T-helper 1 cell treated with Interleukin-12 subunit alpha and Interleukin-12 subunit beta and Interleukin-4 antibody, amounts not matched to agents 30 μg/mL and 1 μg/mL, for 36 hours (primary cell): ENCODE measurements around the gene UPF1.

Experiments used
- H3K27ac Mint-ChIP-seq: one replicate; pipeline ENCODE4 v1.8.0; 2021; ENCODE audit warnings: mild to moderate bottlenecking, mixed read lengths
- H3K27me3 Mint-ChIP-seq: one replicate; pipeline ENCODE4 v1.8.0; 2021; ENCODE audit warnings: low read depth, mixed read lengths
- H3K36me3 Mint-ChIP-seq: one replicate; pipeline ENCODE4 v1.8.0; 2021; ENCODE audit warnings: low read depth, mixed read lengths
- H3K4me1 Mint-ChIP-seq: one replicate; pipeline ENCODE4 v1.8.0; 2021; ENCODE audit warnings: low read depth, mixed read lengths
- H3K4me3 Mint-ChIP-seq: one replicate; pipeline ENCODE4 v1.8.0; 2021; ENCODE audit warnings: mild to moderate bottlenecking, moderate library complexity, mixed read lengths
- H3K9me3 Mint-ChIP-seq: one replicate; pipeline ENCODE4 v1.8.0; 2021; ENCODE audit warnings: mixed read lengths

Gene UPF1

DNA sequence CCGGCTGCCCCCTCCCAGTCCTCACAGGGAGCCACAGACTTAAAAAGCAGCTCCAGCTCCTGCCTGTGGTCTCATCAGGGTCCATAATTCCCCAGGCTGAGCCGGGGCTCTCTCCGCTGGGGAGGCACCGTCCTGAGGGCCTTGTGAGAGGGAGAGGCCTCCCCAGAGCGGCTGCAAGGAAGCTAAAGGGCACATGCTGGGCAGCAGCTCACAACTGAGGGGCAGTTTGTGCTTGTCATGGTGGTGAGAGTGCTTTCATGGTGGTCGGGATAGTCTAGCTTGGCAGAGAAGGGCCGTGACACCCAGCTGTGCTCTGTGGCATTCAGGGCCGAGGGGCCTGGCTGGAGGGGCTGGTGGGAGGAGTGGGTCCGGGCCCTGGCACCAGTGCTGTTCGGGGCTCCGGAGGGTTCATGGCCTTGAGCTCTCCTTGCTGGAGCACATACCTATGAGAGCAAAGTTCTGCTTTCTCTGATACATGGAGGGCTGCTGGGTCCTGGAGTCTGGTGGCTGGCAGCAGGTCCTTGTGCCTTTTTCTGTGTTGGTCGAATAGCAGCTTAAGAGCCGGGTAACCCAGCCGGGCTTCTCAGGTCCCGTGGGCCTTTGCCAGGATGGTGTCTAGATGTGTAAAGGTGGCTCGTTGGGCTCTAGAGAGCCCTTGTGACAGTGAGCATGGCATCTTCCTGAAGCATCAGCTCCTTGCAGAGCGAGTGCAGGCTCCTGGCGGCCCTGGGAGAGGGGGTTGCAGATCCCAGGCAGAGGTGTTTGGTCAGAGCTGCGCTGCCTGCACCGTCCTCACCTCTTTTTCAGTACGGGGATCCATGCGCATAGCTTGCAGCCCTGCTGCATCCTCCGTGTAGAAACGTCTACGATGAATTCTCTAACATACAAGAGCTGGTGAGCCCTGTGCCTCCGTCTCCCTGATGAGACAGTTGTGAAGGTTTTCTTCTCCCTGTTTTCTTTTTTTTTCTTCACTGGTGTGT lies 8.8 kb downstream of the UPF1 start:
- Mint-ChIP-seq H3K36me3 (peaks cover 14% of the 10 kb centered on the region), H3K9me3 (no peaks in the 10 kb centered on the region), H3K27ac (no peak overlapping the region), H3K4me1 (peaks cover 46% of the 10 kb centered on the region), H3K4me3 (no peak overlapping the region), H3K27me3 (no peaks in the 10 kb centered on the region)

DNA sequence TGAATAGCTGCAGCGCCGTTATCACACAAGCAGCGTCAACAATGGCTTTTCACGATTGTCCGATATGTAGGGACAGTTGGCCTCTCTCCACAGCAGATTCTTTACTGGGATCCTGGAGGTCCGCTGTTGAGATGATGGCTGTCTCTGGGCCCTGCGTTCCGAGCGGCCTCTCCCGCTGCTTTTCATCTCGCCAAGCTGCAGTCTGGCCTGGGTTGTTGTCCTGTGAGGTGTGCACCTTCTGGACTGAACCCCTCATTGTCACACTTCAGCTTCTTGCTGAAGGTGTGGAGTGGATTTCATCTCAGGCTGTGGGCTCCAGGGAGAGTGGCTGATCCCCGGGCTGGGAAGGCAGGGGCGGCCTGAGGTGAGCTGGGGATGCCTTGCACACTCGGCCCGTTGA lies 9.6 kb downstream of the UPF1 start:
- H3K9me3 Mint-ChIP-seq = no peaks in the 10 kb centered on the region
- H3K27me3 Mint-ChIP-seq = no peaks in the 10 kb centered on the region
- H3K27ac Mint-ChIP-seq = no peak overlapping the region
- peaks cover 8% of the 10 kb centered on the region for H3K36me3 Mint-ChIP-seq
- H3K4me3 Mint-ChIP-seq = no peak overlapping the region
- H3K4me1 Mint-ChIP-seq = peaks cover 42% of the 10 kb centered on the region

DNA sequence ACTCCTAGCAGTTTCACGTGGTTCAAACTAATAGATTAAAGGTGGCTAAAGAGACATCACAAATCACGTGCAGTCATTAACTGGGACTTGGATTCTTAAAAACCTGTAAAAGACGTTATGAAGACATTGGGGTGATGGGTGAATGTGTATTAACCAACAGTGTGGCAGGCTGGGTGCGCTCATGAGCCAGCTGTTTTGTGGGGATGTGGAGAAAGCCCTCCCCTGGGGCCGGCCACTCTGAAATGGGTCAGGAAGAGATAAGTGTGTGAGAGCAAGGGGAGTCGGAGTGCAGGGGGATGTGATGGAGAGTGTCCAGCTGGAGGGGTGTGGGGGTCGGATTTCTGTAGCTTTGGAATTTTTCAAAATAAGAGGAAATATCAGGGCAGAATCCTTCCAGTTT lies 10.4 kb downstream of the UPF1 start:
- H3K4me1 Mint-ChIP-seq = peaks cover 45% of the 10 kb centered on the region
- peak overlapping the region; percentile 70 for H3K27ac Mint-ChIP-seq
- H3K4me3 Mint-ChIP-seq = peak overlapping the region; percentile 42
- H3K36me3 Mint-ChIP-seq = peaks cover 9% of the 10 kb centered on the region
- no peaks in the 10 kb centered on the region for H3K27me3 Mint-ChIP-seq
- no peaks in the 10 kb centered on the region for H3K9me3 Mint-ChIP-seq

DNA sequence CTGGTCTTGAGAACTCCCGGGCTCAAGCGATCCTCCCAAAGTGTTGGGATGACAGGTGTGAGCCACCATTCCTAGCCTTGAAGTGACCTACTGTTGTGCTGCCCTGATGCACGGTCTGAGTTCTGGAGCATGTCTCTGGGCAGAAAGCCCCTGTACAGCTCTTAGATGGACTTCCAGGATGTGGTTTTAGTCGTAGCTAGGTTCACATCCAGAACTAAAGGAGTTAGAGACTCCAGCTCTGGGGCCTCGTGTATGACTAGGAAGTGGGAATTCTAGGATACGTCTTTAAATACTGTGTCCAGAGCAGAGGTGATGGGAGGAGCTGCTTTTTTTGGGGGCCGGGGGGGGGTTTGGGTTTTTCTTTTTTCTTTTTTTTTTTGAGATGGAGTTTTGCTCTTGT lies 12.2 kb downstream of the UPF1 start:
- Mint-ChIP-seq H3K4me3 (peak overlapping the region; percentile 58), H3K9me3 (no peaks in the 10 kb centered on the region), H3K27me3 (no peaks in the 10 kb centered on the region), H3K36me3 (peaks cover 11% of the 10 kb centered on the region), H3K4me1 (peaks cover 42% of the 10 kb centered on the region), H3K27ac (peak overlapping the region; percentile 82)

DNA sequence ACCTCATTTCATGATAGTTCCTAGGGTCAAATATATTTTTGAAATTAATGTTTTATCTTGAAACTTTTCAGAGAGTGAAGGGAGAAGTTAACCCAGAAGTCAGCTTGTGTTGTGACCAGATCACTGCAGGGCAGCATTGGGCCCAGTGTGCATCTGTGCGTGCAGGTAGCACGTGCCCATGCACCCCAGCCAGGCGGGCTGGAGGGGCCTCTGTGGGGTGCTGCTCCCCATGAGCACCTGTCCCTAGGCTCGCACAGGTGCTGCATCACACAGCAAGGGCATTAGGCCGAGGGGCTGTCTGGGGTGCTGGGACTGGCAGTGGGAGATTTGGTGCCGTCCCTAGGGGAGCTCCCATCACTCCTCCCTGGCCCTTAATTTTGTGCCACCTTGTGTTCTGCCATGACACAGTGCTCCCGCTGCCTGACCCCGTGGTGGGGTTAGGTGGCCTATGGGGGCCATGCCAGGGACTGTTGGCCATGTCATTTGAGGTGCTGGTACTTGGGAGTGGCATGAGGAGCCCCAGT lies 13.1 kb downstream of the UPF1 start:
- no peaks in the 10 kb centered on the region for H3K27me3 Mint-ChIP-seq
- H3K36me3 Mint-ChIP-seq = peaks cover 13% of the 10 kb centered on the region
- H3K27ac Mint-ChIP-seq = peak overlapping the region; percentile 26
- H3K4me3 Mint-ChIP-seq = no peak overlapping the region
- peaks cover 47% of the 10 kb centered on the region for H3K4me1 Mint-ChIP-seq
- no peaks in the 10 kb centered on the region for H3K9me3 Mint-ChIP-seq

DNA sequence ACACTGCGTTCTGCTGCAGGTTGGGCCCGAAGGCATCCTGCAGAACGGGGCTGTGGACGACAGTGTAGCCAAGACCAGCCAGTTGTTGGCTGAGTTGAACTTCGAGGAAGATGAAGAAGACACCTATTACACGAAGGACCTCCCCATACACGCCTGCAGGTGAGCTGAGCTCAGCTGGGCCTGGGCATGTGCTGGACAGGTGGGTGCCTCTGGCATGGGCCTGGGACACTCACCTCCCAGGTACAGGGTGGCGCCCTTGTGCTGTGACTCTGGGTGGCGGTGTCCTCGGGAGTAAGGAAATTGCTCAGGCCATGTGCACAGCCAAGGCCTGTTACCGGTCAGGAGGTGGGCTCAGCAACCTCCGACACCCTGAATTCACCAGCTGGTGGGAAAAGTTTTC lies 14.2 kb downstream of the UPF1 start:
- Mint-ChIP-seq H3K9me3 (no peaks in the 10 kb centered on the region), H3K27me3 (no peaks in the 10 kb centered on the region), H3K36me3 (peaks cover 17% of the 10 kb centered on the region), H3K4me3 (no peak overlapping the region), H3K27ac (no peak overlapping the region), H3K4me1 (peaks cover 51% of the 10 kb centered on the region)

DNA sequence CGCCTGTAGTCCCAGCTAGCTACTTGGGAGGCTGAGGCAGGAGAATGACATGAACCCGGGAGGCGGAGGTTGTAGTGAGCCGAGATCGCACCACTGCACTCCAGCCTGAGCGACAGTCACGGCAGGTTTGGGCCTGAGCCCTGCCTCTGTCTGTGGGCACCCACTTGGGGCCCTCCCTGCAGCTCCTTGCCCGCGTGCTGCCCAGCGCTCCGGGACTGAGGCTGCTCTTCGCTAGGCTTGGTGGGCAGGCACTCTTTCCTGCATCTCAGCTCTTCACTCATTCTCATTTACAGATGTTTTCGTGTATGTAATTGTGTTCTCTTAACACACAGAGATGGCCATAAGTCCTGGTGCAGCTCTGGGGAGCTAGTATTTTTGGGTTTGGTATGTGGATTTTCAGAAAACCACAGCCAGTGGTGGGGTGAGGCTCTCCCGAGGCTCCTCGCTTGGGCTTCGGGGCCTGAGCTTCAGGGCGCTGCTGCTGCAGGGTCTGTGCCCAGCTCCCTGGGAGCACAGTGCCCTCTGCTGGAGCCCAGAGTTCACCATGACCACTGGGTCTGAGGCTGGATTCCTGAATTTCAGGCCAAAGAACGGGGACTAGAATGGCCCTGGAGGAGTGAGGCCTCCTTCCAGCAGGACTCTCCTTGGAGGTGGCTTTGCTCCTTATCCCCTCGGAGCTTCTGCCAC lies 15.2 kb downstream of the UPF1 start:
- Mint-ChIP-seq H3K4me3 (no peak overlapping the region), H3K36me3 (peaks cover 22% of the 10 kb centered on the region), H3K9me3 (no peaks in the 10 kb centered on the region), H3K27me3 (no peaks in the 10 kb centered on the region), H3K27ac (peak overlapping the region; percentile 57), H3K4me1 (peaks cover 45% of the 10 kb centered on the region)

DNA sequence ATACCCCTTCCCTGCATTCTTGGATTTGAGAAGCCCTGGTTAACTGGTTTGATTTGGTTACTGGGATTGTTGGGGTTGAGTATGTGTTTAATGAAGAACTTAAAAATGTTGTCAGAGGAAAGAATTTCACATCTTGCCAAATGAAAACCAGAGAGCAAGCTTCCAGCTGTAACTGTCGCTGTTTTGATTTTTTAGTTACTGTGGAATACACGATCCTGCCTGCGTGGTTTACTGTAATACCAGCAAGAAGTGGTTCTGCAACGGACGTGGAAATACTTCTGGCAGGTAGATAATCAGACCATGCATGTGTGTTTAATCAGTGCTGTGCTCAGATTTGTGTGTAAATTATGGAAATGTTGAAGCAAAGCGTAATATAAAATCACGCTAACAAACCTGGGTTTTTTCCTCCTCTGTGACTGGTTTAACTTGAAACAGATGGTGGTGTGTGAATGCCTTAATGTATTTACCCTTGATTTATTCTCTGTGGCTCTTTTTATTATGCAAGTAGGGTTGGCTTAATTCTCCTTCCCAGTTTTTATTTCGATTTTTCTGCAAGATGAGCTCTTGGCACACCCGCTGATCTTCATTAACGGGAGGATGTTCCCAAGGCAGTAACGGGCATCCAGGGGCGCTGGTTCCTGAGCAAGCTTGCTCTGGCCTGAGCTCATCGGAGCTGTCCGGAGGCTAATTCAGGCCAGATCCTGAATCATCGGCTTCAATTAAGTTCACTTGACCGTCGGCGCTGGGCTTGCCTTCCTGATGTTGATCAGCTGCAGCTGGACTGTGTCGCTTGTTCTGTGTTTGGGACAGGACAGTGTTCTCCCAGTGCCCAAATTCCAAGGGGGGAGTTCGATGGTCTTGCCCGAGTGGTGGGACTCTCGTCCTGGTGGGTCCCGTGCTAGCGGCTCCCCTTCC lies 16.0 kb downstream of the UPF1 start:
- no peaks in the 10 kb centered on the region for H3K9me3 Mint-ChIP-seq
- no peak overlapping the region for H3K4me3 Mint-ChIP-seq
- peaks cover 42% of the 10 kb centered on the region for H3K4me1 Mint-ChIP-seq
- H3K36me3 Mint-ChIP-seq = peaks cover 22% of the 10 kb centered on the region
- no peak overlapping the region for H3K27ac Mint-ChIP-seq
- no peaks in the 10 kb centered on the region for H3K27me3 Mint-ChIP-seq

DNA sequence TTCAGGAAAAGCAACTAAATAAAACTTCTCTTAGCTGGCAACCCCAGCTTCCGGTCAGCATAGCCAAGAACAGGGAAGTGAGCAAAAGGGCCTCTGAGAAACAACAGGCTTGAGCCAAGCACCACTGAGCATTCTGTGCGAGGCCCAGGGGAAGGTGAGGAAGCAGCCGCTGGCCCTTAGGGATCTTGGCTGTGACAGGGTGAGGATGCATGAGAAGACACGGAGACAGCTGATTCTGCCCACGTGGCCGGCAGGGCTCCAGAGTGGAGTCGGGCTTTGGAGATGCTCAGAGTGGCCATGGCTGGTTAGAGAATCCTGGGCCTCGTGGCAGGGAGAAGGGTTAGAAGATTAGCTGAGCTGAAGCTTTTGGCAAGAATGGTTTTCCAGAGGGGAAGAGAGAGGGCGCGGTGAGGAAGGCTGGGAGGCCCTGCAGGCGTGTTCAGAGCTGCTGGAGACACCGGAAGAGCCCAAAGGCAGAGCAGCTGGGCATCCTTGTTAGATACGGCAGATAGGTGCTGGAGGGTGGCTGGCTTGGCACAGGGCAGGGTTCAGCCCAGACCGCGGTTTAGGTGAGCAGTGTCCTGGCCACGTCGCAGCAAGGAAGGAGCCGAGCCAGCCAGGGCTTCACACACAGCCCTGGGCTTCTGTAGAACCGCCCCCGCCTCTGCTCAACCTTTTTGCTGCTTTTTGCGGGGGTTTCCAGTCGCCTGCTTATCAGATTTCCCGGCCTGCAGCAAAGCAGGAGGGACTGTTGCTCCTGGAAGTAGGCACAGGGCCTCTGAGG lies 17.3 kb downstream of the UPF1 start:
- H3K9me3 Mint-ChIP-seq = no peaks in the 10 kb centered on the region
- H3K36me3 Mint-ChIP-seq = peaks cover 22% of the 10 kb centered on the region
- H3K27me3 Mint-ChIP-seq = no peaks in the 10 kb centered on the region
- H3K27ac Mint-ChIP-seq = peak overlapping the region; percentile 36
- H3K4me3 Mint-ChIP-seq = no peak overlapping the region
- peaks cover 30% of the 10 kb centered on the region for H3K4me1 Mint-ChIP-seq

DNA sequence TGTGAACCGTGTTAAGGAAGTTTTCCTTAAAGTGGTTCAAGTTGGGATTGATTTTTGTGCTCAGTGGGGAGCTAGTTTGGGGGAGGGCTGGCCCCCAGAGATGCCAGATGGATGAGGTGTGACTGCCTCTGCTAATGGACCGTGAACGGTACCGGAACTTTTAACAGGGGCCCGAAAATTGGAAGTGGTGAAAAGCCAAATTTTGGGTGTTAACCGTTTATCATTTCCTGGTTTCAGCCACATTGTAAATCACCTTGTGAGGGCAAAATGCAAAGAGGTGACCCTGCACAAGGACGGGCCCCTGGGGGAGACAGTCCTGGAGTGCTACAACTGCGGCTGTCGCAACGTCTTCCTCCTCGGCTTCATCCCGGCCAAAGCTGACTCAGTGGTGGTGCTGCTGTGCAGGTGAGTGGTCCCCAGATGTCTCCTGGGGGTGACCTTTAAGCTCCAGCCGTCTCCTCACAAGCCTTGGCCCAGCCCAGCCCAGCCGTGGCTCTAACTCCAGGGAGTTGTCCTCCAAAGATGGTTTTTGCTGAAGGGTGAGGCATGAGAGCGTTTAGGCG lies 18.2 kb downstream of the UPF1 start:
- no peak overlapping the region for H3K4me3 Mint-ChIP-seq
- H3K36me3 Mint-ChIP-seq = peaks cover 24% of the 10 kb centered on the region
- peaks cover 25% of the 10 kb centered on the region for H3K4me1 Mint-ChIP-seq
- H3K27ac Mint-ChIP-seq = no peak overlapping the region
- H3K27me3 Mint-ChIP-seq = no peaks in the 10 kb centered on the region
- H3K9me3 Mint-ChIP-seq = no peaks in the 10 kb centered on the region

DNA sequence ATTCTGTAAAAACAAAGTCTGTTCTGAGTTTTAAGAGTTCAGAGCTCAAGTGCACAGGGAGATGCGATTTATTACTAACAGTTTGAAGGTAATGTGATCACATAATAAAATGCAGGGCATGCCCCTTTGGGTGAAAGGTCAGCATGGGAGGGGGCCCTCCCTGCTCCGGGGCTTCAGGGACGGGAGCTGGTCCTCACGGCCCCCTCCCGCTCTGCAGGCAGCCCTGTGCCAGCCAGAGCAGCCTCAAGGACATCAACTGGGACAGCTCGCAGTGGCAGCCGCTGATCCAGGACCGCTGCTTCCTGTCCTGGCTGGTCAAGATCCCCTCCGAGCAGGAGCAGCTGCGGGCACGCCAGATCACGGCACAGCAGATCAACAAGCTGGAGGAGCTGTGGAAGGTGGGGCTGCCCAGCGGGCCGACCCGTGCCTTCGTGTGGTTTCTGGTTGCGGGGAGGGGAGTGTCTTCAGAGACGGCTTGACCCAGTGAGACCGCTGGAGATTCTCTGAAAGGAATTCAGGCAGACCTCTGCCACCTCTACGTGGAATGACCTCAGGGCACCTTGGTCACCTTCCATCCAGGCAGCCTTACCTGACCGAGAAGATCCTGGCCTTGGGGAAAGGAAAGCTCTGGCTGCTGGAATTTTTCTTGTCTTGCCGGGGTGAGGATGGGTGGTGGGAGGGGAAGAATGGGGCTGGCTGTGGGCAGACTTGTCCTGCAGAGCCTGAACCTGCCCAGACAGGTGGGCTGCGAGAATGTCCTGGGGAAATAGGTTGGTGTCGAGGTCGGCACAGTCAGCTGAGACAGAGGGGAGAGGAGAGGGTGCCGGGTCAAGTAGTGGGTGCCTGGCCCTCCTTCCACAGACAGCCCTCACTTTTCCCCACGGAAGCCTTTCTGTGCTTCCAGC lies 19.0 kb downstream of the UPF1 start:
- no peak overlapping the region for H3K4me3 Mint-ChIP-seq
- peaks cover 20% of the 10 kb centered on the region for H3K4me1 Mint-ChIP-seq
- no peak overlapping the region for H3K27ac Mint-ChIP-seq
- H3K27me3 Mint-ChIP-seq = no peaks in the 10 kb centered on the region
- H3K36me3 Mint-ChIP-seq = peaks cover 29% of the 10 kb centered on the region
- no peaks in the 10 kb centered on the region for H3K9me3 Mint-ChIP-seq

DNA sequence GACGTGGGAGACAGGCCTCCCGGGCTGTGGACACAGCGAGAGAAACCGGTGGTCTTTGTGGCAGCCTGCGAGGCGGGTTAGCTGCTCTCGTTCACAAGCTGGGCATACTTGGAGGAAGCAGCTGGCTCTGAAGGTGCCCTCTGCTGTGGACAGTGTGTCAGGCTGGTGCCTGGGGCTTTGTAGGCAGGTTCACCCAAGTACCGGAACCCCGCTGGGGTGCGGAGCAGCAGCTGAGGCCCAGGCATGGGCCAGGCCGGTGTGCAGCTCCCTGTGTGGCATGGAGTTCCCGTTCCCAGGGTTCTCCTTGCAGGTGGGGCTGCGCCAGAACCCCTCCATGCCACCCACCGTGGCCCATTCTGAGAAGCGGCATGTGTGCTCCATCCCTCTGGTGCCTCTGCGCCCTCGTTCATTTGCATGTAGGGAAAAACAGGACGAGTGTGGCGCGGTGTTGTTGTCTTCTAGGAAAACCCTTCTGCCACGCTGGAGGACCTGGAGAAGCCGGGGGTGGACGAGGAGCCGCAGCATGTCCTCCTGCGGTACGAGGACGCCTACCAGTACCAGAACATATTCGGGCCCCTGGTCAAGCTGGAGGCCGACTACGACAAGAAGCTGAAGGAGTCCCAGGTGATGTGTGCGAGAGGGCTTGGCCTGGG lies 20.0 kb downstream of the UPF1 start:
- H3K4me3 Mint-ChIP-seq = no peak overlapping the region
- H3K27me3 Mint-ChIP-seq = no peaks in the 10 kb centered on the region
- peaks cover 15% of the 10 kb centered on the region for H3K4me1 Mint-ChIP-seq
- no peaks in the 10 kb centered on the region for H3K9me3 Mint-ChIP-seq
- H3K27ac Mint-ChIP-seq = no peak overlapping the region
- H3K36me3 Mint-ChIP-seq = peaks cover 29% of the 10 kb centered on the region
